WTC11 (cell line): ENCODE results near the gene C3orf33.

Experiments used
- ATF3 ChIP-seq: sonication (generic); formaldehyde crosslinking; conservative IDR thresholded peaks from 2 replicates; pipeline ENCODE4 v1.8.1; 2022; ENCODE audit warnings: mild to moderate bottlenecking, missing genetic modification reagents
- CTCF ChIP-seq: fragments of 200-600 bp; IDR thresholded peaks from 2 replicates; pipeline ENCODE4 v1.8.0; 2022; ENCODE audit warnings: antibody characterized with exemption
- E2F5 ChIP-seq: sonication (generic); formaldehyde crosslinking; IDR thresholded peaks from 2 replicates; pipeline ENCODE4 v1.8.1; 2022; ENCODE audit warnings: mild to moderate bottlenecking, moderate library complexity, missing genetic modification reagents
- ESRRA ChIP-seq: sonication (generic); formaldehyde crosslinking; IDR thresholded peaks from 2 replicates; pipeline ENCODE4 v1.8.1; 2022; ENCODE audit warnings: mild to moderate bottlenecking, missing genetic modification reagents, borderline replicate concordance
- KAT7 ChIP-seq: sonication (generic); formaldehyde crosslinking; IDR thresholded peaks from 2 replicates; pipeline ENCODE4 v1.8.1; 2023; ENCODE audit warnings: missing genetic modification reagents, mild to moderate bottlenecking, borderline replicate concordance
- MAX ChIP-seq: sonication (generic); formaldehyde crosslinking; IDR thresholded peaks from 2 replicates; pipeline ENCODE4 v1.8.0; 2022; ENCODE audit warnings: mild to moderate bottlenecking, missing genetic modification reagents
- MXD4 ChIP-seq: fragments of 250-450 bp; sonication (Bioruptor Pico); IDR thresholded peaks from 2 replicates; pipeline ENCODE4 v1.8.0; 2021; ENCODE audit warnings: mild to moderate bottlenecking, moderate library complexity, borderline replicate concordance
- SP1 ChIP-seq: sonication (generic); formaldehyde crosslinking; conservative IDR thresholded peaks from 2 replicates; pipeline ENCODE4 v1.8.1; 2022; ENCODE audit warnings: missing genetic modification reagents
- USF2 ChIP-seq: sonication (generic); formaldehyde crosslinking; IDR thresholded peaks from 2 replicates; pipeline ENCODE4 v1.8.1; 2023; ENCODE audit warnings: mild to moderate bottlenecking, missing genetic modification reagents, moderate library complexity
- ZBTB43 ChIP-seq: sonication (generic); formaldehyde crosslinking; IDR thresholded peaks from 2 replicates; pipeline ENCODE4 v1.8.1; 2023; ENCODE audit warnings: mild to moderate bottlenecking, missing genetic modification reagents
- ZSCAN18 ChIP-seq: fragments of 250-450 bp; sonication (Bioruptor Pico); IDR thresholded peaks from 2 replicates; pipeline ENCODE4 v2.1.2; 2022; ENCODE audit warnings: mild to moderate bottlenecking, moderate library complexity

GRCh38 chr3:155748611-155749365 is 57.3 kb downstream of the C3orf33 start:
- TF ChIP-seq ATF3 (CRISPR knock-in tag) (no peak), ZBTB43 (CRISPR knock-in tag) (no peak), SP1 (CRISPR knock-in tag) (no peak), CTCF (no peak), E2F5 (CRISPR knock-in tag) (no peak), MAX (CRISPR knock-in tag) (no peak), KAT7 (CRISPR knock-in tag) (no peak), USF2 (no peak), ESRRA (no peak), MXD4 (CRISPR knock-in tag) (no peak), ZSCAN18 (CRISPR knock-in tag) (no peak)
